Motor neuron (in vitro differentiated cells): ENCODE data around the gene SLC16A9. TPM values are rescaled to one million over a fixed set of nuclear protein-coding genes. Genes with fewer than 3 reads are reported as not detected.
"Not testable (repeated sequence)": the region's sequence is repeated elsewhere in the genome, so short reads cannot be mapped to it uniquely, and the experiment has no call there.

Experiments used
- ATAC-seq, 8 experiments: fragments of 200-7000 bp; cut with Tn5 transposase; replicated peaks in 6 of 8; 2 replicates each; pipeline ENCODE4 v1.8.0; 2021; ENCODE audit warnings: mild to moderate bottlenecking in 8 of 8, moderate library complexity in 8 of 8
- H3K27ac ChIP-seq, 2 donors: fragments of 250-450 bp; sonication (Bioruptor Pico); 2 replicates each; pipeline ENCODE4 v1.9.0; 2021; ENCODE audit warnings: antibody characterized with exemption in 2 of 2, mild to moderate bottlenecking in 2 of 2, moderate library complexity in 1 of 2
- H3K4me1 ChIP-seq, 2 donors: fragments of 250-450 bp; sonication (Bioruptor Pico); replicated peaks in 1 of 2; 2 replicates each; pipeline ENCODE4 v1.6.1; 2021; ENCODE audit warnings: antibody characterized with exemption in 2 of 2, mild to moderate bottlenecking in 2 of 2, moderate library complexity in 1 of 2
- H3K4me3 ChIP-seq, 5 donors: fragments of 250-450 bp; sonication (Bioruptor Pico); 2 replicates each; pipeline ENCODE4 v1.9.0; 2021; ENCODE audit warnings: antibody characterized with exemption in 5 of 5, mild to moderate bottlenecking in 5 of 5, moderate library complexity in 4 of 5
- WGBS, 10 experiments: fragments of 450-650 bp; shearing (Covaris generic); methylation state at CpG; one replicate each; pipeline ENCODE4 v1.0.0; 2022; 5-methylcytosine and 5-hydroxymethylcytosine counted together
- in situ Hi-C, 9 experiments: fragments of 400-800 bp; cut with MboI; loops; one replicate each; pipeline ENCODE4 v1.15.0; 2021; ENCODE audit warnings: low sequenced_read_pairs in 9 of 9, low pct_unique_long_range_greater_than_20kb in 2 of 9; ENCODE audit not compliant: unreplicated experiment in 9 of 9
- total RNA-seq, 8 experiments: library from RNA; unstranded; fragments of 300-600 nt; gene quantifications; 2 replicates each; pipeline versions ENCODE4 v1.2.3 to v1.2.4, GENCODE V29; 2022

Gene SLC16A9
- total RNA-seq, 8 experiments from 2014 or later = 3.8 to 85.0 (median 28.6) TPM

DNA sequence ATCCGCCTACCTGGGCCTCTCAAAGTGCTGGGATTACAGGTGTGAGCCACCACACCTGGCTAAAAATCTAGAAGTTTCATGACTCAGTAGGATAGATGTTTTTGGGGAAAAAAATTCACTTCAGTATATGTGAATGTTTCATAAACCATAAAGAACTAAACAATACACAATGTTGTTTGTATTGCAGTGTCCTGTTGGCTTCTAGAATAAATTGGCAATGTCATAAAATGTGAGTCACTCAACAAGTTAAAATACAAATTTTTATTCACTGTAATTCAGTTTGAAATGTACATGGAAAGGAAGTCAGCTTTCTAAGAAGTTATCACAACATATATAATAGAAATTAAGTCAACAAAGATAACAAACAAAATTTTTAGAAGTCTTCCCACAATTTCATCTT lies 27.1 kb upstream of the SLC16A9 start:
- no peak for ATAC-seq
- Histone ChIP-seq H3K4me3 (no peak overlapping the region), H3K27ac (no peak overlapping the region), H3K4me1 (no peaks in the 10 kb centered on the region)
- in situ Hi-C loops = no loop called here
- WGBS, 10 experiments = 29 to 100% (median 78%) methylated on average over 1 of the region's 1 CpG; no CpG with 5 or more reads in 5 of the 10 experiments

- H3K4me3 ChIP-seq = no peak overlapping the region
- H3K27ac ChIP-seq = no peak overlapping the region
- WGBS, 10 experiments = 18 to 100% (median 33%) methylated on average over 1 of the region's 1 CpG; no CpG with 5 or more reads in 5 of the 10 experiments
- H3K4me1 ChIP-seq = no peaks in the 10 kb centered on the region
- ATAC-seq = no peak
- in situ Hi-C loops = no loop called here
Measured at GRCh38 chr10:59735296-59735695, 25.6 kb upstream of the SLC16A9 start.

- 0 to 100% (median 50%) methylated on average over 1 to 3 of the region's 3 CpGs; no CpG with 5 or more reads in 3 of the 10 experiments for WGBS, 10 experiments
- ATAC-seq = peak in 2 of 8 experiments; percentile 71 to 73
- in situ Hi-C loops = no loop called here
- no peak overlapping the region for H3K27ac ChIP-seq
- H3K4me3 ChIP-seq = no peak overlapping the region
- no peaks in the 10 kb centered on the region for H3K4me1 ChIP-seq
Measured at GRCh38 chr10:59734014-59734462, 24.4 kb upstream of the SLC16A9 start.

GRCh38 chr10:59733321-59734013 lies 23.8 kb upstream of the SLC16A9 start:
- in situ Hi-C loops = not testable (repeated sequence)

DNA sequence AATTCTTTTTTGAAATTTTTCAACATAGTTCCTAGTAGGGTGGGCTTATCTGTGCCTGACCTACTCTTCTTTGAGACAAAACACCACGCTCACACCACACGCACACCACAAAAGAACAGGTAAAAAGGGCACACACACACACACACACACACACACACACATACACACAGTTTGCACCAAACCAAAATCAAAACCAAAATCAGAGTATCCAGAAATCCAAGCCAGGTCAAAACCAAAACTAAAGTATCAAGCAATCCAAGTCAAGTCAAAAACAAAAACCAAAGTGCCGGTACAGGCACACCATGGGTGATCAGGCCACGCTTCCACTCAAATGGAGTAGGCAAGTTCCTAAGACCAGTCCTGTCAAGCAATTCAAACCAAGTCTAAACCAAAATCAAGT lies 23.2 kb upstream of the SLC16A9 start:
- 80 to 100% (median 100%) methylated on average over 1 to 2 of the region's 4 CpGs; no CpG with 5 or more reads in 6 of the 10 experiments for WGBS, 10 experiments
- H3K4me1 ChIP-seq, in situ Hi-C loops, H3K27ac ChIP-seq, H3K4me3 ChIP-seq, ATAC-seq: not testable (repeated sequence)

More at GRCh38 chr10:59733321-59734013, 23.8 kb upstream of the SLC16A9 start:
- H3K4me1 ChIP-seq, H3K27ac ChIP-seq, ATAC-seq, H3K4me3 ChIP-seq: not testable (repeated sequence)
- 43 to 96% (median 86%) methylated on average over 2 to 13 of the region's 16 CpGs; no CpG with 5 or more reads in 2 of the 10 experiments for WGBS, 10 experiments

- WGBS, 10 experiments = 40 to 100% (median 94%) methylated on average over 1 to 4 of the region's 4 CpGs; no CpG with 5 or more reads in 3 of the 10 experiments
- H3K27ac ChIP-seq, H3K4me3 ChIP-seq, H3K4me1 ChIP-seq, in situ Hi-C loops, ATAC-seq: not testable (repeated sequence)
Measured at GRCh38 chr10:59729167-59729566, 19.5 kb upstream of the SLC16A9 start.

DNA sequence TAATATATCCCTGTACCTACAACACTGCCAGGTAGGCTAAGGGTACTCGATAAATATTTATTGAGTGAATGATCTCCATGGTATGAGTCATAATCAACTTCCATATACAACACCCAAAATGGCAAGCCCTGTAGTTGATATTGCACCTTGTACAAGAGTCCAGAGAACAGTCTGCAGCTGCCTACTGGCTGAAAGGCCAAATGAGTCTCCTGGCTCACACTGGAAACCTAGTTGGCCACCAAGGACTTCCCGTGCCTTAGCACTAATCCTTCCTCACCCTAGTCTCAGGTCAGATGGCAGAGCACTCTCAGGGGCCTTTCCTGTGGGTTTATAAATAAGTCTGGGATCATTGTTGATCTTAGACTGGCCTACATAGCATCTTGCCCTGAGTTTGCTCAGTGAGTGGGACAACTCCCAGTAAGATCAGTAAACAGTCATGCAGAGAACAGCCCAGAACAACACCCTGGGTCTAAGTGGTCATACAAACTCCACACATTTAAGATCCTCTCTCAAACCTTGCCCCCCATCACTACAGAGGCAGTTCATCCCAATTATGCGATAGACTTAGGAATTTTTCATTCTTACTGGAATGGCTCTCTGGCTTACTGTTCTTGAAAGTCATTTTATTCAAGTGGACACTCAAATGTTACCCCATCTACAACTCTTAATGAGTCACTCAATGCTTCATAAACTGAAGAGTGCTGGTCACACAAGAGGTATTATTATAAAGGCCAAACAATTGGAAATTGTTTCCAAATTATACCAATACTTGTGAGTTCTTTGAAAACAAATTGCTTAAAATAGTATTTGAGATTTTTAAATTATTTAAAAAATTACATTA lies 14.7 kb upstream of the SLC16A9 start:
- WGBS, 10 experiments = 44 to 100% (median 93%) methylated on average over 1 to 3 of the region's 3 CpGs; no CpG with 5 or more reads in 1 of the 10 experiments
- peak in 2 of 8 experiments; percentile 51 to 54 for ATAC-seq
- in situ Hi-C loops = no loop called here
- no peak overlapping the region for H3K27ac ChIP-seq
- H3K4me1 ChIP-seq = no peaks in the 10 kb centered on the region
- H3K4me3 ChIP-seq = no peak overlapping the region

DNA sequence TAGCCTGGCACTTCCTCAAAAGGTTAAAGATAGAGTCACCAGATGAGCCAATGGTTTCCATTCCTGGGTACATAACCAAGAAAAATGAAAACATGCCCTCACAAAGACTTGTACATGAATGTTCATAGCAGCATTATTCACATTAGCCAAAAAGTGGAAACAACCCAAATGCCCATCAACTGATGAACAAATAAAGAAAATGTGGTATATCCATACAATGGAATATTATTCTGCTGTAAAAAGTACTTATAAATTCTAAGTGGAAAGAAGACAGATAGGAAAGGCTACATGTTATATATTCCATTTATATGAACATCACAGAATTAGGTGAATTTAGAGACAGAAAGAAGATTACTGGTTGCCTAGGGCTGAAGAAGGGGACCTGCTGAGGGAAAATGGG lies 10.7 kb upstream of the SLC16A9 start:
- in situ Hi-C loops = no loop called here
- no peaks in the 10 kb centered on the region for H3K4me1 ChIP-seq
- no peak overlapping the region for H3K27ac ChIP-seq
- no peak overlapping the region for H3K4me3 ChIP-seq
- ATAC-seq = no peak

DNA sequence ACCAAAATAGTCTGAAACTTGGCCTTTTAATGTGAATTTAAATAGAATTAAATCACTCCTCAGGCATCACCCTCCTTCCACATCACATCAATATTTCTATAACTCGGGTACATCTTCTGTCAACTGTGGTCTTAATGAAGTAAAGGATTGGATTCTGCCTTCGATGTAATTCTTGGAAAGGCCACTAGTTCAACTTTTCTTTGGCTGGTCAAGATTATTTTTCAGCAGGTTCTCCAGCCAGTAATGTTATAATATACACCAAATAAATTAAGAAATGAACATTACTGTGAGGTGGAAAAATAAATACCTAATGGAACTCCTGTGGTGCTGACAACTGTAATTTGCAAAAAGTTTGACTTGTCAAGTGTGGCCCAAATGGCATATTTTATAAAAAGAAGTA lies 9.7 kb upstream of the SLC16A9 start:
- no peaks in the 10 kb centered on the region for H3K4me1 ChIP-seq
- WGBS, 10 experiments = 0 to 100% (median 48%) methylated on average over 1 to 2 of the region's 2 CpGs; no CpG with 5 or more reads in 3 of the 10 experiments
- H3K27ac ChIP-seq = no peak overlapping the region
- in situ Hi-C loops = no loop called here
- H3K4me3 ChIP-seq = no peak overlapping the region
- no peak for ATAC-seq

- no peak overlapping the region for H3K27ac ChIP-seq
- no peak for ATAC-seq
- 0 to 100% (median 68%) methylated on average over 1 to 2 of the region's 2 CpGs for WGBS, 10 experiments
- no peaks in the 10 kb centered on the region for H3K4me1 ChIP-seq
- H3K4me3 ChIP-seq = no peak overlapping the region
- in situ Hi-C loops = no loop called here
Measured at GRCh38 chr10:59718257-59718656, 8.6 kb upstream of the SLC16A9 start.

GRCh38 chr10:59713196-59713821 lies 3.7 kb upstream of the SLC16A9 start:
- no peak overlapping the region for H3K27ac ChIP-seq
- ATAC-seq = no peak
- WGBS, 10 experiments = 44 to 100% (median 85%) methylated on average over 1 to 7 of the region's 7 CpGs; no CpG with 5 or more reads in 2 of the 10 experiments
- H3K4me3 ChIP-seq = no peak overlapping the region
- in situ Hi-C loops = no loop called here
- no peaks in the 10 kb centered on the region for H3K4me1 ChIP-seq

GRCh38 chr10:59711871-59712494 lies 2.3 kb upstream of the SLC16A9 start:
- H3K27ac ChIP-seq = no peak overlapping the region
- 0 to 92% (median 86%) methylated on average over 1 to 3 of the region's 3 CpGs; no CpG with 5 or more reads in 1 of the 10 experiments for WGBS, 10 experiments
- no peak for ATAC-seq
- H3K4me1 ChIP-seq = peaks cover 6 to 8% of the 10 kb centered on the region in 2 donors
- in situ Hi-C loops = no loop called here
- no peak overlapping the region for H3K4me3 ChIP-seq
